NT2/D1 (cell line): ENCODE data around the gene RXFP1.
"Not testable (repeated sequence)": the region's sequence is repeated elsewhere in the genome, so short reads cannot be mapped to it uniquely, and the experiment has no call there.

Experiments
- DNase-seq: peaks from one replicate; pipeline ENCODE4 v3.0.0-alpha.2; 2011; ENCODE audit warnings: low read depth, low spot score
- H3K27me3 ChIP-seq: 2 replicates; pipeline ENCODE4 v1.6.0; 2011; ENCODE audit warnings: mild to moderate bottlenecking; ENCODE audit not compliant: insufficient read length, insufficient read depth
- H3K36me3 ChIP-seq: 2 replicates; pipeline ENCODE4 v1.6.1; 2011; ENCODE audit warnings: mild to moderate bottlenecking, low read length, mixed read lengths; ENCODE audit not compliant: insufficient read depth, insufficient read length
- H3K4me1 ChIP-seq: 2 replicates; pipeline ENCODE4 v1.5.1; 2011; ENCODE audit not compliant: insufficient read depth, insufficient read length
- H3K4me3 ChIP-seq: 2 replicates; pipeline ENCODE4 v1.5.1; 2011; ENCODE audit warnings: low read depth; ENCODE audit not compliant: insufficient read length
- H3K9ac ChIP-seq: 2 replicates; pipeline ENCODE4 v1.6.0; 2011; ENCODE audit warnings: low read depth; ENCODE audit not compliant: insufficient read length
- H3K9me3 ChIP-seq: 2 replicates; pipeline ENCODE4 v1.5.1; 2011; ENCODE audit warnings: mild to moderate bottlenecking, low read length; ENCODE audit not compliant: insufficient read depth
- SUZ12 ChIP-seq: IDR thresholded peaks from 2 replicates; pipeline ENCODE4 v1.6.1; 2011; ENCODE audit not compliant: insufficient read length, insufficient read depth; ENCODE audit errors: extremely low read depth
- YY1 ChIP-seq: IDR thresholded peaks from 2 replicates; pipeline ENCODE4 v1.6.1; 2011; ENCODE audit not compliant: insufficient read length, insufficient read depth
- ZNF274 ChIP-seq: IDR thresholded peaks from 2 replicates; pipeline ENCODE4 v1.6.1; 2011; ENCODE audit warnings: mild to moderate bottlenecking, low read depth, low read length

The RXFP1 gene

DNA sequence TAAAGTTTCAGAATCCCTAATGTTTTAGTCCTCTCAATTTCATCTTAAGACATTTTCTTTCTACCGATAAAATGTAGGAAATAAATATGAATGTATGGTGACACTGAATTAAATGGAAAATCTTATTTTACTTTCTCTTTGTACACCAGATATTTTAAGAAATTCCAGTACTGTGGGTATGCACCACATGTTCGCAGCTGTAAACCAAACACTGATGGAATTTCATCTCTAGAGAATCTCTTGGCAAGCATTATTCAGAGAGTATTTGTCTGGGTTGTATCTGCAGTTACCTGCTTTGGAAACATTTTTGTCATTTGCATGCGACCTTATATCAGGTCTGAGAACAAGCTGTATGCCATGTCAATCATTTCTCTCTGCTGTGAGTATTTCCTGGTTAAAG is 123.1 kb downstream of the RXFP1 start:
- Histone ChIP-seq H3K4me3 (no peak overlapping the region), H3K36me3 (no peaks in the 10 kb centered on the region)
- no peak for DNase-seq

DNA sequence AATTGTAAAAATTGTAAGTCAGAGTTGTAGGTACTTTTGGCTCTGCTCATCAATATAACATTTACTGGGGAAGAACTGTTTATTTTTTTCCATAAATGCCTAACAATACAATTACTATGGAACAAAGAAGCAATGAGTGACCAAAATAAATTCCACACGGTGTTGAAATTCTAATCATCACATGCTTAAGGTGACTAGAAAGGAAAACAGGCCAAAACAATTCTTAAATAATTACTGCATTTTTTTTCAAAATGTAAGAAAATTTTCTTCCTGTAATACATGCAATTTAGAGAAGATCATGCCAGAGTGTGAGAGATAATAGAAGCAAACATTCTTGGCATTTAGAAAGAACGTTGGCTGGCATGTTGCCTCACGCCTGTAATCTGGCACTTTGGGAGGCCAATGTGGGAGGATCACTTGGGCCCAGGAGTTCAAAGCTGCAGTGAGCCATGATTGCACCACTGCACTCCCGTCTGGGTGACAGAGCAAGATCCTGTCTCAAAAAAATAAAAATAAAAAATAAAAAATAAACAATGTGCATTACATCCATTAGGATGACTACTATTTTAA is 127.5 kb downstream of the RXFP1 start:
- DNase-seq, result no peak
- TF ChIP-seq ZNF274 (no peak), YY1 (no peak), SUZ12 (no peak)
- Histone ChIP-seq H3K9me3 (no peaks in the 10 kb centered on the region), H3K9ac (no peak overlapping the region), H3K27me3 (no peaks in the 10 kb centered on the region), H3K4me3 (no peak overlapping the region), H3K36me3 (no peaks in the 10 kb centered on the region), H3K4me1 (no peaks in the 10 kb centered on the region)

More for the DNA sequence above, 123.1 kb downstream of the RXFP1 start:
- Histone ChIP-seq H3K9ac (no peak overlapping the region), H3K4me1 (no peaks in the 10 kb centered on the region), H3K27me3 (no peaks in the 10 kb centered on the region), H3K9me3 (no peaks in the 10 kb centered on the region)
- TF ChIP-seq SUZ12 (no peak), ZNF274 (no peak), YY1 (no peak)

- no peaks in the 10 kb centered on the region for H3K36me3 ChIP-seq
- DNase-seq, result no peak
- H3K27me3 ChIP-seq, result no peaks in the 10 kb centered on the region
- H3K4me1 ChIP-seq, result no peaks in the 10 kb centered on the region
- H3K9me3 ChIP-seq, result no peaks in the 10 kb centered on the region
- TF ChIP-seq YY1, result no peak
- TF ChIP-seq SUZ12, result no peak
- TF ChIP-seq ZNF274, result no peak
- H3K9ac ChIP-seq, result no peak overlapping the region
- no peak overlapping the region for H3K4me3 ChIP-seq
Measured at GRCh38 chr4:158652920-158653319, 131.2 kb downstream of the RXFP1 start.

GRCh38 chr4:158656439-158656838 is 134.8 kb downstream of the RXFP1 start:
- no peak overlapping the region for H3K9ac ChIP-seq
- no peak for DNase-seq
- H3K9me3 ChIP-seq, result no peaks in the 10 kb centered on the region
- H3K4me3 ChIP-seq, result no peak overlapping the region
- H3K36me3 ChIP-seq, result no peaks in the 10 kb centered on the region
- TF ChIP-seq YY1 (no peak), ZNF274 (no peak)
- H3K27me3 ChIP-seq, result no peaks in the 10 kb centered on the region
- no peaks in the 10 kb centered on the region for H3K4me1 ChIP-seq

DNA sequence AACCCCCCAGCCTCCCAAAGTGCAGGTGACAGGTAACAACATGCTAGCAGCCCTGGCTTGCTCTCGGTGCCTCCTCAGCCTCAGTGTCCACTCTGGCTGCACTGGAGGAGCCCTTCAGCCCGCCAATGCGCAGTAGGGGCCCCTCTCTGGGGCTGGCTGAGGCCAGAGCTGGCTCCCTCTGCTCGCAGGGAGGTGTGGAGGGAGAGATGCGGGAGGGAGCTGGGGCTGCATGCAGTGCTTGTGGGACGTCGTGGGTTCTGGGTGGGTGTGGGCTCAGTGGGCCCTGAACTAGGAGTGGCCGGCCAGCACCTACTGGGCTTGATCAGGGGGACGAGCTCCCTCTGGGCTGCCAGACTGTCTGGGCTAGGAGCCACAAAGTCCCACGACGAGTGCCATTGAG is 135.6 kb downstream of the RXFP1 start:
- Histone ChIP-seq H3K9me3 (no peaks in the 10 kb centered on the region), H3K36me3 (no peaks in the 10 kb centered on the region), H3K27me3 (no peaks in the 10 kb centered on the region), H3K9ac (no peak overlapping the region), H3K4me3 (no peak overlapping the region), H3K4me1 (no peaks in the 10 kb centered on the region)
- TF ChIP-seq ZNF274 (no peak), SUZ12 (no peak), YY1 (no peak)
- DNase-seq, result no peak

- DNase-seq, result not testable (repeated sequence)
Measured at GRCh38 chr4:158663255-158663654, 141.6 kb downstream of the RXFP1 start.

GRCh38 chr4:158663707-158664625 is 142.3 kb downstream of the RXFP1 start:
- not testable (repeated sequence) for H3K27me3 ChIP-seq, H3K9ac ChIP-seq, H3K4me3 ChIP-seq, H3K9me3 ChIP-seq, DNase-seq, H3K36me3 ChIP-seq, H3K4me1 ChIP-seq

More at GRCh38 chr4:158663255-158663654, 141.6 kb downstream of the RXFP1 start:
- H3K36me3 ChIP-seq, H3K9ac ChIP-seq, H3K4me3 ChIP-seq, H3K27me3 ChIP-seq, H3K4me1 ChIP-seq, H3K9me3 ChIP-seq: not testable (repeated sequence)
